HUDEP-2 (cell line): ENCODE data around the gene IFIT3.
A peak's percentile ranks its signal among the peaks of the same experiment; 100 is the strongest.
"Not testable (repeated sequence)": the region's sequence is repeated elsewhere in the genome, so short reads cannot be mapped to it uniquely, and the experiment has no call there.

Experiments
- DNase-seq, 76 experiments: peaks; one replicate each; lab custom pipeline; 2025; ENCODE audit not compliant: unreplicated experiment in 76 of 76; lab: John Stamatoyannopoulos, UW

Gene IFIT3

DNA sequence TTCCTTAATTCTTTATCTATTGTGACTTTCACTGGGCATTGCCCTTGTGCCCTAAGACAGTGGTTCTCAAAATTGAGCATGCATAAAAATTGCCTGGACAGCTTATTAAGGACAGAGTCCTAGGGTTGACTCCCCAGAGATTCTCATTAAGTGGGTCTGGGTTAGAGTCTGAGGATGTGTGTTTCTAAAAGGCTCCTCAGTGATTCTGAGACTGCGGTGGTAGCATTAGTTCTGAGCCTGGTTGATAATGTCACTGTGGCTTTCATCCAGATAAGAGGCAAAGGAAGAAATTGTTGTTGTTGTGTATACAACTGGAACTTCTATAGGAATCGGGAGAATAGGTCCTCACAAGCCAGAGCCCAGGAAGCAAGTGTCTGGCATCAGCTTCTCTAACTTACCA is 24.6 kb upstream of the IFIT3 start:
- DNase-seq: peak in 1 of 76 experiments; percentile 1

DNA sequence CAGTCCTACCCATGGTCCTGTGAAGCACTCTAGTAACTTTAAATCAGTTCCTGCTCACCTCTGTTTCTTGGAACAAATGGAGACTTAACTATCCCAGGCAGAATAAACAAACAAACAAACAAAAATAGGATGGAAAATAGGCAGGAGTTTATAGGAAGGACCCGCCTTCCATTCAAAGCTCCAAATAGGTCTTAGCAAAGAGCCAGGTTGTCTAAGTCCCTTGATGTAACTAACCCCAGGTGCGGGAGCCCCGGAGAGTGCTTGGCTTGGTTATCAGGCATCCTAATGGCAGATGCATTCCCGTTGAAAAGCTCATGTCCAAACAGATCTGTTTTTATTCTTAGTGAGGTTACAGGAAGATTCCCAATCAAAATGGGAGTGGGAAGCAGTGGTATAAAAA is 23.8 kb upstream of the IFIT3 start:
- DNase-seq: no peak

DNA sequence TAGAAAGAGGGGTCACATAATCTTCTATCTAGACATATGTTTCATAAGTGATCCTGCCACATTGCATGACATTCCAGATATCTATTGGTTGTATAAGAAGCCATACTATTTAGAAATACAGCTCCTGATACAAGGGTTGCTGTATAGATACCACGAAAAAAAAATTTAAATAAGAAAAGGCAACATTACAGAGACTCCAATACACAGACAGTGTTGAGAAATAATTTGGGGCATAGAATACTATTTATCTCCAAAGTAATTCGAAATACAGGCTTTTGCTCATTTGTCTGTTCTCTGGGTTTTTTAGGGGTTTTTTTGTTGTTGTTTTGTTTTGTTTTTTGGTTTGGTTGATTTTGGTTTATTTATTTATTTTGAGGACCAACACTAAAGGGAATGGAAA is 23.4 kb upstream of the IFIT3 start:
- DNase-seq: no peak

DNA sequence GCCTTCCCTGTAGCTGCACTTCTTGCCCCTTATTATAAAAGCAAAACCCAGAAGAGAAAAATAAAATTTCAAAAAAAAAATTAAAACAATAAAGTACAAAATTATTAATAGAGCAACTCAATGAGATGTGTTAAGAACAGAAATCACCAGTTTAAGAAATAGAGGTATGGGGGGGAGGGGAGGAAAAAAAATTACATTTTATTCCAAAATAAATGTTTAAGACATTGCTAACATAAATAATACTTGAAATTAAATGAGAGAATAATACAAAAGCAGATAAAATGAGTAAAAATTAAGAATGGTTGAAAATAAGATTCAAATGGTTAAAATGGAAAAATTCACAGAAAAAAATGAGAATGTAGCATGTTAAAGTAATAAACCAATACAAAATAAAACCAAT is 22.9 kb upstream of the IFIT3 start:
- no peak for DNase-seq

DNA sequence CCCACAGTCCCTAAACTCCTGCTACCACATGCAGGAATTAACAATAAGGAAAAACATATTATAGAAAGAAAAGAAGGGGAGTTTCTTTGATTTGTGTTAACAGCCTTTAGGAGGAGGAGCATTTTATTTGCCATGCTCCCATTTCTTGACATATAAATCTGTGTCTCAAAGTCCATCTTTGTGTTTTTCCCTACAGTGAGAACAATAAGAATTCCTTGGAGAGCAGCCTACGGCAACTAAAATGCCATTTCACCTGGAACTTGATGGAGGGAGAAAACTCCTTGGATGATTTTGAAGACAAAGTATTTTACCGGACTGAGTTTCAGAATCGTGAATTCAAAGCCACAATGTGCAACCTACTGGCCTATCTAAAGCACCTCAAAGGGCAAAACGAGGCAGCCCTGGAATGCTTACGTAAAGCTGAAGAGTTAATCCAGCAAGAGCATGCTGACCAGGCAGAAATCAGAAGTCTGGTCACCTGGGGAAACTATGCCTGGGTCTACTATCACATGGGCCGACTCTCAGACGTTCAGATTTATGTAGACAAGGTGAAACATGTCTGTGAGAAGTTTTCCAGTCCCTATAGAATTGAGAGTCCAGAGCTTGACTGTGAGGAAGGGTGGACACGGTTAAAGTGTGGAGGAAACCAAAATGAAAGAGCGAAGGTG is 21.9 kb upstream of the IFIT3 start:
- DNase-seq: no peak

DNA sequence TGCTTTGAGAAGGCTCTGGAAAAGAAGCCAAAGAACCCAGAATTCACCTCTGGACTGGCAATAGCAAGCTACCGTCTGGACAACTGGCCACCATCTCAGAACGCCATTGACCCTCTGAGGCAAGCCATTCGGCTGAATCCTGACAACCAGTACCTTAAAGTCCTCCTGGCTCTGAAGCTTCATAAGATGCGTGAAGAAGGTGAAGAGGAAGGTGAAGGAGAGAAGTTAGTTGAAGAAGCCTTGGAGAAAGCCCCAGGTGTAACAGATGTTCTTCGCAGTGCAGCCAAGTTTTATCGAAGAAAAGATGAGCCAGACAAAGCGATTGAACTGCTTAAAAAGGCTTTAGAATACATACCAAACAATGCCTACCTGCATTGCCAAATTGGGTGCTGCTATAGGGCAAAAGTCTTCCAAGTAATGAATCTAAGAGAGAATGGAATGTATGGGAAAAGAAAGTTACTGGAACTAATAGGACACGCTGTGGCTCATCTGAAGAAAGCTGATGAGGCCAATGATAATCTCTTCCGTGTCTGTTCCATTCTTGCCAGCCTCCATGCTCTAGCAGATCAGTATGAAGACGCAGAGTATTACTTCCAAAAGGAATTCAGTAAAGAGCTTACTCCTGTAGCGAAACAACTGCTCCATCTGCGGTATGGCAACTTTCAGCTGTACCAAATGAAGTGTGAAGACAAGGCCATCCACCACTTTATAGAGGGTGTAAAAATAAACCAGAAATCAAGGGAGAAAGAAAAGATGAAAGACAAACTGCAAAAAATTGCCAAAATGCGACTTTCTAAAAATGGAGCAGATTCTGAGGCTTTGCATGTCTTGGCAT is 21.1 kb upstream of the IFIT3 start:
- no peak for DNase-seq

DNA sequence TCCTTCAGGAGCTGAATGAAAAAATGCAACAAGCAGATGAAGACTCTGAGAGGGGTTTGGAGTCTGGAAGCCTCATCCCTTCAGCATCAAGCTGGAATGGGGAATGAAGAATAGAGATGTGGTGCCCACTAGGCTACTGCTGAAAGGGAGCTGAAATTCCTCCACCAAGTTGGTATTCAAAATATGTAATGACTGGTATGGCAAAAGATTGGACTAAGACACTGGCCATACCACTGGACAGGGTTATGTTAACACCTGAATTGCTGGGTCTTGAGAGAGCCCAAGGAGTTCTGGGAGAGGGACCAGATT is 20.6 kb upstream of the IFIT3 start:
- DNase-seq: no peak

DNA sequence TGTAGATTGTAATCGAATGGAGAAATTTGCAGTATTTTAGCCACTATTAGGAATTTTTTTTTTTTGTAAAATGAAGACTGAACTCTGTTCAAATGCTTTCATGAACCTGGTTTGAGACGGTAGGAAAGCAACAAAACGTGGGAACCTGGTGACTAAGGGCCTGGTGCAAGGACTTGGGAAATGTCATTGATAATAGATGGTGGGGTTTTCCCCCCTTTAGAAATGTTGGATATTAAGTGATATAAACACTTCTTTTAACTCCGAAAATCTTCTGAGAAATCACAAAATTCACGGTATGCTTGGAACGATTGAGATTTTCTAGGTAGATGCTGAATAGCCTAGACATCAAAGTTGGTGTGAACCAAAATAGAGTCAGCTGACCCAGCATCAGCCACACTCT is 19.5 kb upstream of the IFIT3 start:
- no peak for DNase-seq

DNA sequence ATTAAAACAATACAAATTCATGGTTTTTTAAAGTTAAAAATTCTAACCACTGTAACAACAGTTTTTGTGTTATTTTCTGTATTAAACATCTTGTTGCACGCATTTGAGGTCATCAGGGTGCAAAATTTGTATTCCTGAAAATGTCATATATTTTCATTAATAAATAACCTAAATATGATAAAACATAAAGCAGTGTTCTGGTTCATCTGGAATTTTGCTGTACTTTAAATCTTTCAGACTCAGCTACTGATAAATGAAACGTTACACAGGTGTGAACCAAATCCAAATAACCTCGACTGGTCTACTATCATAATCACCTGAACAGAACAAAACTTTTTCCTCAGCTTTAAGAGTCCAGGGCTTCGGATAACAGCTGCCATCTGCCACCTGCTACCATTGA is 19.1 kb upstream of the IFIT3 start:
- DNase-seq: no peak

DNA sequence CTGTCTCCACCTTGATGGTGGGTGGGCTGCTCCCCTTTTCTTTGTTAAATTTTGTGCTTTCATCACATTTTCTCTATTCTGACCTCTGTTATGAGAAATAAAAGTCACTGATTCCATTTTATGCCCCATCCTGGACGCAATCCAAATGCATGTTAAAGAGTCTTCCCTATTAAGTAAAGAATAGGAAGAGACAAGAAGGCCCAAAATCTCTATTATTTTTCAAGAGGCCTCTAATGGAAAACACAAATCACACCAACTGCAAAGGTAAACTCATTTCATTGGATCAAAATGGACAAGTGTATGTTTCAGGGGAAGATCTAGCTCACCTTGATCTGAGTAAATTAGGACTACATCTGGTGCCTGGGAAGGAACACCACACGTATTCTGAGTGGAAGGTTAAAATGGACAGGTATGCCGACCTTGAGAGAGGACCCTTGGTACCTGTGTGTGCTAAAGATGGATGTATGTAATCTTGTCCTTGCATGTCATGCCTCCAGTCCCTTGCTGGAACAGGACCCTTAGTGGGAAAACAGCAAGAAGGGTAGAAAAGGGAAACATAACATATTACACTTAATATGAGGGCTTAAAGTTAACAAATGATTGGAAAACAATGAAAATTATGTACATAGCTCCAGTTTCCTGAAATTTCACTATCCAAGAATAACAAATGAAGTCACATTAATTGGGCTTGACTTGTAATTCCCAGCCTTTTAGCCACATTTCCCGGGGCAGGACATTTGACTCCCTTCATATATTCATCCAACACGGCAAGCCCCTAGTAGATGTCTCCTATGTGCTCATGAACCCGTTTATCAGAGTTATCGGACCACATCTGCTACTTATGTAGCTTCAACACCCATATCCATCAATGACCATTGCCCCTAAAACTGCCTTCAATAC is 18.4 kb upstream of the IFIT3 start:
- DNase-seq: no peak

DNA sequence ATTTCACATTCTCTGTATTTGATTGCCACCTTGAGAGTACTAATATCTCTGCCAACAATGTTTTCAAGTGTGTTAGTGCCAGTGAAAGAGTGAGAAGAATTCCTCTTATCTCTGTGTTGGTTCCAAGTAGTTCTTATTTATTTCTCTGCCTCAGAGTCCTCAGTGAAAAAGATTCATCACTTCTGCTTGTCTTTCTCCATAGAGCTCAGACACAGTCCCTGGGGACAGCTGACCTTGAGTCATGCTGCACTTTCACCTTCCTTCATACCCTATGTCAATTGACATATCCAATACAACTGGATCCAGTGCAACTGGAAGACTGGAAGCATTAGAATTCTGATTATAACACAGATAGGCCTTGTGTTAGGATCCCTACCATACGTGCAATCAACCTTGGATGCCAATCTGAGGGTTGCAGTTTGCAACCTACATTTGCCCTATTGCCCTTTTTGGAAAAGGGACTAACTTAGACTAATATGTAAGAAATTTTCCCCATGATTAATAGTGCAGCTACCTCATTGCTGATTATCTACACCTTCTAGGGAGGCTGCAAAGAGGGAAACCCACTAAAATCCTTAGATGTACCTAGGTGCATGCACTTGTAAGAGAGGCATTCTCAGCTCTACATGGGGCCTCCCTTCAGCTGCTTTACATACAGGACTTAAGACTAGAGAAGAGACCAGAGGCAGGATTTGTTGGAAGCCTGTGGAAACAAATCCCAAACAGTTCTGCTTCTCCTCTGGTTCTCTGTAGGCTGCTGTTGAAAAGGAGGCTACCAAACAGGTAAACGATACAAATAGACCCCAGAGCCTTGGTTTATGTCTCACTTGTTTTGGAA is 17.5 kb upstream of the IFIT3 start:
- DNase-seq: no peak

DNA sequence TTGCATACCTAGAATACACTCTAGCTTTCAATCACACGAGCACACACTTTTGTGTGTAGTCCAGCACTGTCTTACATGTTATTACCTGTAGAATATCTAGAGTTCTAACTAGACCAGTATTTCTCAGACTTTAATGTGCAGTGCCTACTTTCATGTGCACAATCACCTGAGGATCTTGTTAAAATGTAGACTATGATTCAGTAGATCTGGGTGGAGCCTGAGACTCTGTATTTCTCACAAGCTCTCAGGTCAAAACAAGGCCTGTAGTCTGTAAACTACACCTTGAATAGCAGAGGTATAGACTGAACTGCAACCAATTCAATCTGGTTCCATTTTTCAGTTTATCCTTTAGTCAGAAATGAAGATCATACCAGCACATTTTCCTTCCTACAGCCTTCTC is 14.8 kb upstream of the IFIT3 start:
- no peak for DNase-seq

DNA sequence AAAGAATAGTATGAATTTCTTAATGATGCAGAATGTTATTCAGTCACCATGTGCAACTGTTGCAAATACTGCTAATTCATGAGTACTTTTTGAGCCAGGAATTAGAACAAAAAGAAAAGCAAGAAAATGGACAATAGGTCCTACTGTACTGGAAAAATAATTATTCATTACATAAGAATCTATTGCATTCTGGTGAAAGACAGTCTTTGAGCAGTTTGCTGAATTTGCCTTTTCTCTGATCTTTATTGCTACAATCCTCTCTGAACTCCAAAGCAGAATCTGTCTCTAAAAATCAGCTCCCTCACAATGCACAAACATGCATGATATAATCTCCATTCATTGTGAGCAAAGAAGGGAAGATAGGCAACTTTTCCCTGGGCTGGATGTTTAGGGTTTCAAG is 13.1 kb upstream of the IFIT3 start:
- no peak for DNase-seq

DNA sequence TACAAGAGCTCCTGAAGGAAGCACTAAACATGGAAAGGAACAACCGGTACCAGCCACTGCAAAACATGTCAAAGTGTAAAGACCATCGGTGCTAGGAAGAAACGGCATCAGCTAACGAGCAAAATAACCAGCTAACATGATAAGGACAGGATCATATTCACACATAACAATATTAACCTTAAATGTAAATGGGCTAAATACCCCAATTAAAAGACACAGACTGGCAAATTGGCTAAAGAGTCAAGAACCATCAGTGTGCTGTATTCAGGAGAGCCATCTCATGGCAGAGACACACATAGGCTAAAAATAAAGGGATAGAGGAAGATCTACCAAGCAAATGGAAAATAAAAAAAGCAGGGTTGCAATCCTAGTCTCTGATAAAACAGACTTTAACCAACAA is 9.8 kb upstream of the IFIT3 start:
- DNase-seq: not testable (repeated sequence)

DNA sequence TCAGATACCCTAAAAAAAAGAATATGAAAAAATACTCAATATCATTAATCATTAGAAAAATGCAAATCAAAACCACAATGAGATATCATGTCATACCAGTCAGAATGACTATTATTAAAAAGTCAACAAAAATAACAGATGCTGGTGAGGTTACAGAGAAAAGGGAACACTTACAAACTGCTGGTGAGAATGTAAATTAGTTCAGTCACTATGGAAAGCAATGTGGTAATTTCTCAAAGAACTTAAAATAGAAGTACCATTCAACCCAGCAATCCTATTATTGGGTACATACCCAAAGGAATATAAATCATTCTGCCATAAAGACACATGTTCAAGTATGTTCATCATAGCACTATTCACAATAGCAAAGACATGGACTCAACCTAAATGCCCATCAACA is 2.7 kb upstream of the IFIT3 start:
- DNase-seq: not testable (repeated sequence)

DNA sequence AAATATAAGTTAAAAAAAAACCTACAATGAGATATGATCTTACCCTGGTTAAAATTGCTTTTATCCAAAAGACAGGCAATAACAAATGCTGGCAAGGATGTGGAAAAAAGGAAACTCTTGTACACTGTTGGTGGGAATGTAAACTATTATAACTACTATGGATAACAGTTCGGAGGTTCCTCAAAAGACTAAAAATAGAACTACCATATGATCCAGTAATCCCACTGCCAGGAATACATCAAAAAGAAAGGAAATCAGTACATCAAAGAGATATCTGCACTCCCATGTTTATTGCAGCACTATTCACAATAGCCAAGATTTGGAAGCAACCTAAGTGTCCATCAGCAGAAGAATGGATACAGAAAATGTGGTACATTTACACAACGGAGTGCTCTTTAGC is 1.9 kb upstream of the IFIT3 start:
- DNase-seq: not testable (repeated sequence)

DNA sequence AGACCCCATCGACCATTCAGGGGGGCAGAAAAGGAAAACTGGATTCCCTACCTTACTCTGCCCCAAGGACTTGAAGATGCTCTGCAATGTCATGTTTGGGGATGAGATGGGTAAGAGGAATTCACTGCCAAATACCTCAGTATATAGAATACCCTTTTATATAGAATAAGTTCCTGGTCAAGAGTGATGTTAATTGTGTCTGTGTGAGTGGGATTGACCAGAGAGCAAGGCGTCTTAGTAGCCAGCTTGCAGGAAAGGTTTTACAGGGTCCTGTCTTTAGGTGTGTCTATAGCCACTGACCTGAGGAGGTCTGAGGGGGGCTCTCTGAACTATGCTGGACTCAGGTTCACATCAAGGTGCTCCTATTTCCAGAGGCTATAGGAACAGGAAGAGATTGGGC is 1.4 kb downstream of the IFIT3 start:
- no peak for DNase-seq

DNA sequence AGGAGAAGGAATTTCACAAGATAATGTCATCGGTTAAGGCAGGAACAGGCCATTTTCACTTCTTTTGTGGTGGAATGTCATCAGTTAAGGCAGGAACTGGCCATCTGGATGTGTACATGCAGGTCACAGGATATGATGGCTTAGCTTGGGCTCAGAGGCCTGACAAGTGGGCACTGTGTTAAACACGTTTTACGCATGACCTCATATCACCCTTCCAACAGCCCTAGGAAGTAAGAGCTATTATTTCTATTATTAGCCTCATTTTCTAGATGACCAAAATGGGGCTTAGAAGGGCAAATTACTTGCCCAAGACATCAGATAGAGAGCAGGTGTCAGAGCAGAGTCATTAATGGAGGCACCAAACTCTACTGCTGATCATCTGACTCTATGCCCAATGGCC is 2.2 kb downstream of the IFIT3 start:
- DNase-seq: not testable (repeated sequence)

DNA sequence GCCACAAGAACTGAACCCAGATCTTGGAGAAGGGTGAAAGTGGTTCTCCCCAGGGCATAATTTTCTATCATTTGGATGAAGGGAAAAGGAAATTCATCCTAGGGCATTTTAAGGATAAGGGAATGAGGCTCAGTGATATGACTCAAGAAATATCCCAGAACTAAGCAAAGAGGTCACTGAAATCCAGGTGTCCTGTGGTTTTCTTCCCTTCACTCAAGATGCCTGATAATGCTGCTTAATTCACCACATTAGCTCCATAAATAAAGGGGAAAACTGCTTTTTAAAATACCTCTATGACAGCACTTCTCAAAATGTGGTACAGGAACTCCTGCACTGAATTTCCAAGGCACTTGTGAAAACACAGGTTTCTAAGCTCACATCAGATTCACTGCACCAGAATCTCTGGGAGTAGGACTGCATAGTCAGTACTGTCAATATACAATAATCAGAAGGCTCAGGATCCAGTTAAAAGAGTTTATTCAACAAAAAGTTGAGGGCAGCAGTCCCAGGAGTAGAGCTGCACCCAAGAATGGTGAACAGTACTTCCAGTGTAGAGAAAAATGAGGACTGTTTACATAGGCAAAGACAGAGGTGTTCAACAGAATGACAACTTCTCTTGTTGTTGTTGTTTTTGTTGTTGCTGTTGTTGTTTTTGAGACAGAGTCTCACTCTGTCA is 2.9 kb downstream of the IFIT3 start:
- no peak for DNase-seq

DNA sequence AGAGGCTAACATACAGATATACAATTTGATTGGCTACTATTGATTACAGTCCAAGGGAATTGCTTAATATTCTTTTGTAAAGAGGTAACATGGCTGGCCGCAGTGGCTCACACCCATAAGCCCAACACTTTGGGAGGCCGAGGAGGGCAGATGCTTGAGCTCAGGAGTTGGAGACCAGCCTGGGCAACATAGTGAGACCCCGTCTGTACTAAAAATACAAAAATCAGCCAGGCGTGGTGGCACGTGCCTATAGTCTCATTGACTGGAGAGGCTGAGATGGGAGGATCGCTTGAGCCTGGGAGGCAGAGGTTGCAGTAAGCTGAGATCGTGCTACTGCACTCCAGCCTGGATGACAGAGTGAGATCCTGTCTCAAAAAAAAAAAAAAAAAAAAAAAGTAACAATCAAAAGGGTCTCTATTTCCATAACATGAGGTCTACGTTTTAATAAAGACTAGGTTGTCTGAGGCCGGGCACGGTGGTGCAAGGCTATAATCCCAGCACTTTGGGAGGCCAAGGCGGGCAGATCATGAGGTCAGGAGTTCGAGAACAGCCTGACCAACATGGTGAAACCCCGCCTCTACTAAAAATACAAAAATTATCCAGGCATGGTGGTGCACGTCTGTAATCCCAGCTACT is 3.8 kb downstream of the IFIT3 start:
- not testable (repeated sequence) for DNase-seq
